HCT116 (cell line): ENCODE results near the gene ARHGDIA. TPM values are rescaled to one million over a fixed set of nuclear protein-coding genes. Genes with fewer than 3 reads are reported as not detected.
A peak's percentile ranks its signal among the peaks of the same experiment; 100 is the strongest.

Source experiments
- ATAC-seq: fragments of 200-7000 bp; cut with Tn5 transposase; 2 replicates; pipeline ENCODE4 v1.9.1; 2020; ENCODE audit warnings: mild to moderate bottlenecking, moderate library complexity
- BruUV-seq: library from RNA; stranded (reverse); fragments of 400-500 nt; replicated peaks from 2 replicates; lab custom pipeline; 2021; lab: Mats Ljungman, UMichigan
- CTCF ChIA-PET: fragments of 300-600 bp; sonication (Branson Sonifier 250); formaldehyde crosslinking; loops from one replicate; lab custom pipeline; 2021; ENCODE audit warnings: antibody characterized with exemption; lab: Charles Lee
- POLR2A ChIA-PET: fragments of 300-600, 350-600 bp; sonication (Branson Sonifier 250); formaldehyde crosslinking; loops from one replicate; lab custom pipeline; 2021; ENCODE audit warnings: antibody characterized with exemption; lab: Charles Lee
- RAD21 ChIA-PET, 2 experiments: fragments of 300-600 bp; sonication (Branson Sonifier 250); formaldehyde crosslinking; loops; one replicate each; lab custom pipeline; 2023; ENCODE audit warnings: low total read pairs in 2 of 2; ENCODE audit not compliant: uncharacterized antibody in 2 of 2, unreplicated experiment in 2 of 2, low non-redundant PET in 1 of 2; lab: Charles Lee
- DNase-seq: peaks from one replicate; pipeline ENCODE4 v3.0.0-alpha.2; 2010; ENCODE audit warnings: low read depth, low spot score
- H2AFZ ChIP-seq: fragments of 200-600 bp; shearing (Covaris generic), sonication (generic); 2 replicates; pipeline ENCODE4 v1.6.1; 2017; ENCODE audit warnings: low read depth, mixed run types, mixed read lengths, antibody characterized with exemption, low read length; ENCODE audit not compliant: poor library complexity, severe bottlenecking
- H3K27ac ChIP-seq: 2 replicates; pipeline ENCODE4 v1.5.1; 2012; ENCODE audit warnings: low read depth, low read length
- H3K27me3 ChIP-seq: fragments of 200-600 bp; sonication (generic); 2 replicates; pipeline ENCODE4 v1.6.1; 2016; ENCODE audit warnings: mixed run types, low read length, mixed read lengths; ENCODE audit not compliant: insufficient read depth
- H3K36me3 ChIP-seq, 2 experiments: fragments of 200-500 bp in 1 of 2; fragments of 200-600 bp in 1 of 2; sonication (Bioruptor generic) in 1 of 2; sonication (generic) in 1 of 2; 2 replicates each; pipeline versions ENCODE4 v1.5.1 to v1.6.1; 2014 to 2016; ENCODE audit warnings: low read length in 2 of 2, inconsistent platforms in 1 of 2, mixed read lengths in 1 of 2, mixed run types in 1 of 2; ENCODE audit not compliant: insufficient read depth in 2 of 2, control insufficient read depth in 1 of 2
- H3K4me1 ChIP-seq, 2 experiments: fragments of 200-600 bp in 1 of 2; sonication (generic) in 1 of 2; 2 replicates each; pipeline versions ENCODE4 v1.5.1 to v1.6.1; 2012 to 2017; ENCODE audit warnings: low read length in 2 of 2, inconsistent platforms in 1 of 2, mild to moderate bottlenecking in 1 of 2, mixed read lengths in 1 of 2, mixed run types in 1 of 2, moderate library complexity in 1 of 2; ENCODE audit not compliant: insufficient read depth in 2 of 2, control insufficient read depth in 1 of 2
- H3K4me2 ChIP-seq: fragments of 200-600 bp; sonication (generic); 2 replicates; pipeline ENCODE4 v1.6.1; 2017; ENCODE audit warnings: mixed run types, low read length, mixed read lengths
- H3K4me3 ChIP-seq, 2 experiments: fragments of 200-600 bp in 1 of 2; sonication (generic) in 1 of 2; replicated peaks in 1 of 2; 2 replicates each; pipeline ENCODE4 v1.5.1; 2011 to 2016; ENCODE audit warnings: low read length in 2 of 2, control low read depth in 1 of 2, low read depth in 1 of 2, mild to moderate bottlenecking in 1 of 2, mixed read lengths in 1 of 2, mixed run types in 1 of 2
- H3K79me2 ChIP-seq: fragments of 200-600 bp; sonication (generic); 2 replicates; pipeline ENCODE4 v1.6.1; 2017; ENCODE audit warnings: mild to moderate bottlenecking, mixed run types, low read length, moderate library complexity, mixed read lengths; ENCODE audit not compliant: insufficient read depth
- H3K9ac ChIP-seq: fragments of 200-600 bp; sonication (generic); 2 replicates; pipeline ENCODE4 v1.6.1; 2016; ENCODE audit warnings: low read length, mixed read lengths
- H3K9me2 ChIP-seq: fragments of 200-600 bp; sonication (generic), shearing (Covaris generic); 2 replicates; pipeline ENCODE4 v1.6.1; 2017; ENCODE audit warnings: mixed run types, mild to moderate bottlenecking, moderate library complexity; ENCODE audit not compliant: insufficient read depth
- H3K9me3 ChIP-seq, 2 experiments: fragments of 200-500 bp in 1 of 2; fragments of 200-600 bp in 1 of 2; sonication (Bioruptor generic) in 1 of 2; sonication (generic) in 1 of 2; 2 replicates each; pipeline ENCODE4 v1.6.1; 2014 to 2017; ENCODE audit warnings: low read length in 2 of 2, mixed read lengths in 2 of 2, inconsistent platforms in 1 of 2, low read depth in 1 of 2, mild to moderate bottlenecking in 1 of 2, mixed run types in 1 of 2, moderate library complexity in 1 of 2; ENCODE audit not compliant: control insufficient read depth in 1 of 2, insufficient read depth in 1 of 2
- H4K20me1 ChIP-seq: fragments of 200-600 bp; sonication (generic), shearing (Covaris generic); 2 replicates; pipeline ENCODE4 v1.6.1; 2017; ENCODE audit warnings: mixed run types, mild to moderate bottlenecking, moderate library complexity; ENCODE audit not compliant: insufficient read depth
- CBX3 ChIP-seq: IDR thresholded peaks from 2 replicates; pipeline ENCODE4 v1.6.1; 2012; ENCODE audit warnings: low read depth
- CEBPB ChIP-seq: IDR thresholded peaks from 2 replicates; pipeline ENCODE4 v1.6.1; 2012; ENCODE audit warnings: low read depth
- CTCF ChIP-seq, 3 experiments: fragments of 200-600 bp in 1 of 3; sonication (generic) in 1 of 3; IDR thresholded peaks in 2 of 3; conservative IDR thresholded peaks in 1 of 3; 2 replicates each; pipeline ENCODE4 v1.5.1; 2012 to 2017; ENCODE audit warnings: low read depth in 2 of 3, low read length in 2 of 3, antibody characterized with exemption in 1 of 3, borderline replicate concordance in 1 of 3, control low read depth in 1 of 3, mild to moderate bottlenecking in 1 of 3, mixed read lengths in 1 of 3, mixed run types in 1 of 3, moderate library complexity in 1 of 3; ENCODE audit not compliant: insufficient read depth in 1 of 3
- POLR2AphosphoS5 ChIP-seq: IDR thresholded peaks from 2 replicates; pipeline ENCODE4 v1.6.1; 2011; ENCODE audit warnings: mild to moderate bottlenecking, low read depth, low read length, moderate library complexity
- TCF7L2 ChIP-seq: IDR thresholded peaks from 2 replicates; pipeline ENCODE4 v1.7.0; 2011; ENCODE audit warnings: borderline replicate concordance, inconsistent platforms; ENCODE audit not compliant: insufficient read depth, insufficient read length; ENCODE audit errors: extremely low read depth
- ZNF274 ChIP-seq: fragments of 200-500 bp; sonication (Bioruptor generic); IDR thresholded peaks from 2 replicates; pipeline ENCODE4 v1.6.1; 2014; ENCODE audit warnings: mild to moderate bottlenecking, low read depth, low read length, inconsistent platforms
- intact Hi-C: fragments of 100-400 bp; cut with micrococcal nuclease; formaldehyde crosslinking; loops from 2 replicates; pipeline ENCODE4 v1.10.0; 2022
- total RNA-seq: library from RNA; stranded (reverse); gene quantifications from one replicate; pipeline ENCODE4 v1.2.1, GENCODE V29; 2021; ENCODE audit not compliant: unreplicated experiment

Gene ARHGDIA
- total RNA-seq, 1 experiment from 2014 or later: 554 TPM

GRCh38 chr17:81858967-81859905 is 11.9 kb downstream of the ARHGDIA start:
- H3K9me3 ChIP-seq: no peaks in the 10 kb centered on the region
- H3K4me2 ChIP-seq: peak overlapping the region; percentile 95
- H2AFZ ChIP-seq: no peak overlapping the region
- H3K9ac ChIP-seq: peak overlapping the region; percentile 94
- H3K4me1 ChIP-seq: peaks cover 18 to 46% of the 10 kb centered on the region in 2 experiments
- RAD21 ChIA-PET: interaction anchor here in 1 of 2 experiments (0.6 kb wide), 1 partner anchor 68 kb away, joined by 3 read pairs; the partner anchor contains the start of gene MAFG
- ATAC-seq (no peak), DNase-seq (no peak)
- no peaks in the 10 kb centered on the region for H3K9me2 ChIP-seq
- H3K79me2 ChIP-seq: peaks cover 93% of the 10 kb centered on the region
- H3K27me3 ChIP-seq: no peaks in the 10 kb centered on the region
- intact Hi-C loops: no loop called here
- BruUV-seq: TSS peak; percentile 71
- POLR2A ChIA-PET: interaction anchor here (0.9 to 1.2 kb wide), 2 partner anchors 26 to 156 kb away, joined by 3 read pairs; partner anchors contain the start of genes MCRIP1 and MRPL12
- peak overlapping the region; percentile 81 to 92 for H3K4me3 ChIP-seq
- TF ChIP-seq ZNF274 (no peak), CBX3 (no peak), POLR2AphosphoS5 (peak; percentile 19; the same call in 1 of the 2 replicates), CEBPB (no peak), CTCF (IDR thresholded peaks at IDR 0.05 in 2 of 3, conservative IDR thresholded peaks at IDR 0.05 in 1 of 3; ENCODE audit: borderline replicate concordance in 1 of 3, insufficient read depth in 1 of 3, low read depth in 2 of 3, low read length in 2 of 3) (no peak), TCF7L2 (no peak)
- CTCF ChIA-PET: interaction anchor here (0.7 kb wide), 1 partner anchor 37 kb away, joined by 3 read pairs; no protein-coding TSS in a partner anchor
- peak overlapping the region; percentile 94 for H3K27ac ChIP-seq
- H4K20me1 ChIP-seq: peaks cover 7% of the 10 kb centered on the region; the same call in 1 of the 2 replicates
- peaks cover 35 to 60% of the 10 kb centered on the region in 2 experiments for H3K36me3 ChIP-seq
